ENCODE data around the gene RAPGEF6. TPM values are rescaled to one million over a fixed set of nuclear protein-coding genes. Genes with fewer than 3 reads are reported as not detected.

RAPGEF6 gene
- total and polyA plus RNA-seq, 12 donors: 1.5 to 16.3 (median 10.9) TPM

GRCh38 chr5:131457193-131457592, 177.8 kb downstream of the RAPGEF6 start:
- ATAC-seq (peak in 5 of 8 donors; percentile 44 to 80 (median 74)), DNase-seq (no peak)
- Histone ChIP-seq H3K9me3 (no peaks in the 10 kb centered on the region), H3K4me1 (peaks cover 0 to 34% (median 10%) of the 10 kb centered on the region in 9 donors), H3K36me3 (peaks cover 0 to 81% (median 4%) of the 10 kb centered on the region in 9 donors), H3K4me3 (no peak overlapping the region), H3K27ac (peak overlapping the region in 1 of 10 donors; percentile 8), H3K27me3 (no peaks in the 10 kb centered on the region)
- TF ChIP-seq, protein P1, sequence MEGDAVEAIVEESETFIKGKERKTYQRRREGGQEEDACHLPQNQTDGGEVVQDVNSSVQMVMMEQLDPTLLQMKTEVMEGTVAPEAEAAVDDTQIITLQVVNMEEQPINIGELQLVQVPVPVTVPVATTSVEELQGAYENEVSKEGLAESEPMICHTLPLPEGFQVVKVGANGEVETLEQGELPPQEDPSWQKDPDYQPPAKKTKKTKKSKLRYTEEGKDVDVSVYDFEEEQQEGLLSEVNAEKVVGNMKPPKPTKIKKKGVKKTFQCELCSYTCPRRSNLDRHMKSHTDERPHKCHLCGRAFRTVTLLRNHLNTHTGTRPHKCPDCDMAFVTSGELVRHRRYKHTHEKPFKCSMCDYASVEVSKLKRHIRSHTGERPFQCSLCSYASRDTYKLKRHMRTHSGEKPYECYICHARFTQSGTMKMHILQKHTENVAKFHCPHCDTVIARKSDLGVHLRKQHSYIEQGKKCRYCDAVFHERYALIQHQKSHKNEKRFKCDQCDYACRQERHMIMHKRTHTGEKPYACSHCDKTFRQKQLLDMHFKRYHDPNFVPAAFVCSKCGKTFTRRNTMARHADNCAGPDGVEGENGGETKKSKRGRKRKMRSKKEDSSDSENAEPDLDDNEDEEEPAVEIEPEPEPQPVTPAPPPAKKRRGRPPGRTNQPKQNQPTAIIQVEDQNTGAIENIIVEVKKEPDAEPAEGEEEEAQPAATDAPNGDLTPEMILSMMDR (IDR thresholded peaks at IDR 0.05): no peak
- intact Hi-C loops (cut with DNase I): no loop called here
- WGBS, 2 donors: 88 to 94% methylated on average over 1 of the region's 1 CpG

DNA sequence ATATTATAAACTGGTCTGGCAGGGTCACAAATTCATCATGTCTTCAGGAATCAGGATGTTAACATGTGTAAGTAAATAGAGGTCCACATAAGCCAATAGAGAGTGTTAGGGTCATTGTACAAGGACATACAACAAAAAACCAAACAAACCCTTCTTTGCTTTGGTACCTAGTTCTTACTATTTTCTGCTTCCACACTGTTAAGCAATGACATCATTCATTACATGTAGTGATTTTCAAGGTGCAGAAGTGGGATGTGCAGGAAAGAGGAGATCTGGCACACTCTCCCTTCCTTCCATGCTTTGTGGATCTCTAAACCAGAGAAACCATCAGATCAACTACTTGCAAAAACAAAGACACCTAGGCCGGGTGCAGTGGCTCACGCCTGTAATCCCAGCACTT, 184.1 kb downstream of the RAPGEF6 start:
- 94 to 98% methylated on average over 2 of the region's 2 CpGs for WGBS, 2 donors
- H3K4me3 ChIP-seq: no peak overlapping the region
- intact Hi-C loops (cut with DNase I): no loop called here
- no peak for DNase-seq
- H3K27ac ChIP-seq: no peak overlapping the region
- ATAC-seq: no peak
- peaks cover 0 to 10% (median 0%) of the 10 kb centered on the region in 9 donors for H3K4me1 ChIP-seq
- TF ChIP-seq, protein P1 (IDR thresholded peaks at IDR 0.05): no peak
- H3K9me3 ChIP-seq: no peaks in the 10 kb centered on the region
- H3K27me3 ChIP-seq: no peaks in the 10 kb centered on the region
- peaks cover 0 to 93% (median 9%) of the 10 kb centered on the region in 9 donors for H3K36me3 ChIP-seq

- TF ChIP-seq, protein P1 (IDR thresholded peaks at IDR 0.05): no peak
- Histone ChIP-seq H3K36me3 (peaks cover 0 to 99% (median 28%) of the 10 kb centered on the region in 9 donors), H3K4me1 (peaks cover 0 to 9% (median 0%) of the 10 kb centered on the region in 9 donors), H3K9me3 (no peaks in the 10 kb centered on the region), H3K27me3 (no peaks in the 10 kb centered on the region), H3K4me3 (no peak overlapping the region), H3K27ac (no peak overlapping the region)
- DNase-seq (no peak), ATAC-seq (peak in 4 of 8 donors; percentile 55 to 77 (median 68))
- WGBS, 2 donors: 49 to 55% methylated on average over 2 of the region's 2 CpGs
- intact Hi-C loops (cut with DNase I): no loop called here
These were observed 193.8 kb downstream of the RAPGEF6 start for GRCh38 chr5:131441184-131441583.

DNA sequence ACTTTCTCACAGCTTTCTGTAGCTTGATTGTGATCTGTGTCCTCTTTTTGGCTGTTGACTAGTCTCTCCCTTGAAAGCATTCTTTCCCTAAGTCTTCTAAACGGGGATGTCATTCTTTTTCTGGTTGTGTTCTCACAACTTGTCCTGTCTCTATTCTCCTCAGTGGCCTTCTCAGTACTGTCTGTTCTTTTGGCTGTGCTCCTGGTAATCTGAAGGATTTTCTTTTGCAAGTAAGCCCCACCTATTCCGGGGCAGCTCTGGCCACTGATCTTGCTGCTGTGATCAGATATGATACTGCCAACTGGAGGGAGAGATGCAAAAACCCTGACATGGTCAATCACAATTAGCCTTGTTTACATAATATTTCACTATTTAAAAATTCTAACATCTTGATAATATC, 198.9 kb downstream of the RAPGEF6 start:
- Histone ChIP-seq H3K27ac (no peak overlapping the region), H3K4me1 (peaks cover 0 to 13% (median 0%) of the 10 kb centered on the region in 9 donors), H3K36me3 (peaks cover 0 to 98% (median 26%) of the 10 kb centered on the region in 9 donors), H3K4me3 (no peak overlapping the region), H3K27me3 (no peaks in the 10 kb centered on the region), H3K9me3 (no peaks in the 10 kb centered on the region)
- WGBS, 2 donors: 52 to 62% methylated on average over 2 of the region's 2 CpGs
- DNase-seq: no peak
- intact Hi-C loops (cut with DNase I): no loop called here
- TF ChIP-seq, protein P1 (IDR thresholded peaks at IDR 0.05): no peak
- peak in 1 of 8 donors; percentile 73 for ATAC-seq

All from heart right ventricle (tissue), 16 donors.